Cerebellar nuclear complex (tissue), 1 donor: ENCODE measurements around the gene ENO1.
"Not testable (repeated sequence)": the region's sequence is repeated elsewhere in the genome, so short reads cannot be mapped to it uniquely, and the experiment has no call there.

Experiments used
- DNase-seq, 2 experiments: peaks; one replicate each; lab custom pipeline; 2025; lab: John Stamatoyannopoulos, UW

The ENO1 gene

GRCh38 chr1:8896775-8897174 lies 18.3 kb upstream of the ENO1 start:
- DNase-seq, result not testable (repeated sequence)

- DNase-seq, result no peak
These were observed 13.5 kb upstream of the ENO1 start for GRCh38 chr1:8892026-8892425.

GRCh38 chr1:8891401-8891800 lies 12.9 kb upstream of the ENO1 start:
- no peak for DNase-seq

- DNase-seq, result no peak
These were observed 11.7 kb upstream of the ENO1 start for GRCh38 chr1:8889925-8890785.

- DNase-seq, result no peak
These were observed 10.8 kb upstream of the ENO1 start for GRCh38 chr1:8889103-8889846.

GRCh38 chr1:8886589-8886988 lies 8.1 kb upstream of the ENO1 start:
- DNase-seq, result no peak

GRCh38 chr1:8886031-8886524 lies 7.6 kb upstream of the ENO1 start:
- not testable (repeated sequence) for DNase-seq

- DNase-seq, result not testable (repeated sequence)
These were observed 5.6 kb upstream of the ENO1 start for GRCh38 chr1:8884105-8884504.

- DNase-seq, result no peak
These were observed 5.0 kb upstream of the ENO1 start for GRCh38 chr1:8883491-8883890.

- no peak for DNase-seq
These were observed 1.6 kb upstream of the ENO1 start for GRCh38 chr1:8879922-8880676.

GRCh38 chr1:8879464-8879921 lies 1.0 kb upstream of the ENO1 start:
- DNase-seq, result no peak

GRCh38 chr1:8878698-8879463 lies 395 bp upstream of the ENO1 start:
- DNase-seq, result peak; percentile 61 to 91

- DNase-seq, result no peak
These were observed 2.4 kb downstream of the ENO1 start for GRCh38 chr1:8876087-8876486.

- no peak for DNase-seq
These were observed 3.1 kb downstream of the ENO1 start for GRCh38 chr1:8875216-8875861.

GRCh38 chr1:8874230-8875201 lies 4.0 kb downstream of the ENO1 start:
- no peak for DNase-seq

GRCh38 chr1:8873506-8874229 lies 4.8 kb downstream of the ENO1 start:
- DNase-seq, result no peak

GRCh38 chr1:8873001-8873400 lies 5.5 kb downstream of the ENO1 start:
- DNase-seq, result no peak

GRCh38 chr1:8871965-8872399 lies 6.5 kb downstream of the ENO1 start:
- no peak for DNase-seq

- no peak for DNase-seq
These were observed 6.9 kb downstream of the ENO1 start for GRCh38 chr1:8871539-8871935.
